ENCODE results near the gene MSMO1. TPM values are rescaled to one million over a fixed set of nuclear protein-coding genes. Genes with fewer than 3 reads are reported as not detected.
A peak's percentile ranks its signal among the peaks of the same experiment; 100 is the strongest.

Gene MSMO1
- polyA plus RNA-seq, 1 of the 3 experiments (the other 2 are of a cell fraction), result 13.2 TPM

- Histone ChIP-seq H3F3A (replicated peaks; ENCODE audit: insufficient read depth) (no peaks in the 10 kb centered on the region), H3K4me3 (ENCODE audit: low read depth in 2 of 2, low read length in 1 of 2) (no peak overlapping the region), H3K27me3 (ENCODE audit: insufficient read depth) (no peaks in the 10 kb centered on the region; the same call in 1 of the 2 replicates), H3K36me3 (replicated peaks in 1 of 2; ENCODE audit: control insufficient read depth in 1 of 2, insufficient read depth in 2 of 2, low read length in 1 of 2) (no peaks in the 10 kb centered on the region), H3K9me2 (no peaks in the 10 kb centered on the region), H3K9me3 (no peaks in the 10 kb centered on the region), H4K20me1 (ENCODE audit: insufficient read depth) (no peaks in the 10 kb centered on the region), H3K4me1 (ENCODE audit: control insufficient read depth in 1 of 2, insufficient read depth in 2 of 2, low read depth in 1 of 2, low read length in 1 of 2) (peaks cover 12 to 25% of the 10 kb centered on the region in 2 experiments; a peak in 3 of 4 replicates), H3K9ac (no peak overlapping the region), H2AFZ (ENCODE audit: low read depth) (no peak overlapping the region), H3K27ac (ENCODE audit: low read depth in 2 of 2, low read length in 1 of 2) (no peak overlapping the region), H3K4me2 (no peak overlapping the region), H3K79me2 (ENCODE audit: insufficient read depth) (no peaks in the 10 kb centered on the region)
- POLR2A ChIA-PET, result interaction anchor here (0.6 kb wide), 1 partner anchor 109 kb away, joined by 3 read pairs; no protein-coding TSS in a partner anchor
- no peak for DNase-seq
- CTCF ChIA-PET, result interaction anchor here (1.1 to 1.2 kb wide), 2 partner anchors 25 to 249 kb away, joined by 3 read pairs; no protein-coding TSS in a partner anchor
- 93% methylated on average over 1 of the region's 1 CpG for WGBS (ENCODE audit: low lambda C conversion rate)
- TF ChIP-seq SMC3 (IDR thresholded peaks at IDR 0.05; ENCODE audit: low read depth, low read length), result no peak
- no peak for TF ChIP-seq TCF12 (IDR thresholded peaks at IDR 0.05)
- TF ChIP-seq SIN3A (IDR thresholded peaks at IDR 0.05; ENCODE audit: borderline replicate concordance, low read depth, low read length), result no peak
- no peak for TF ChIP-seq GABPA (IDR thresholded peaks at IDR 0.05; ENCODE audit: low read depth)
- TF ChIP-seq RCOR1 (IDR thresholded peaks at IDR 0.05; ENCODE audit: low read length), result no peak
- TF ChIP-seq MXI1 (IDR thresholded peaks at IDR 0.05; ENCODE audit: low read depth, low read length), result no peak
- no peak for TF ChIP-seq FOXJ3 (CRISPR knock-in tag; IDR thresholded peaks at IDR 0.05)
- TF ChIP-seq, protein P1, sequence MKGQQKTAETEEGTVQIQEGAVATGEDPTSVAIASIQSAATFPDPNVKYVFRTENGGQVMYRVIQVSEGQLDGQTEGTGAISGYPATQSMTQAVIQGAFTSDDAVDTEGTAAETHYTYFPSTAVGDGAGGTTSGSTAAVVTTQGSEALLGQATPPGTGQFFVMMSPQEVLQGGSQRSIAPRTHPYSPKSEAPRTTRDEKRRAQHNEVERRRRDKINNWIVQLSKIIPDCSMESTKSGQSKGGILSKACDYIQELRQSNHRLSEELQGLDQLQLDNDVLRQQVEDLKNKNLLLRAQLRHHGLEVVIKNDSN (IDR thresholded peaks at IDR 0.05; ENCODE audit: borderline replicate concordance, low read depth), result no peak
- no peak for TF ChIP-seq FOSL2 (IDR thresholded peaks at IDR 0.05; ENCODE audit: borderline replicate concordance, low read depth)
Observed at GRCh38 chr4:165380805-165381204, 53.3 kb downstream of the MSMO1 start.

GRCh38 chr4:165381821-165382373 is 54.4 kb downstream of the MSMO1 start:
- Histone ChIP-seq H3K27me3 (ENCODE audit: insufficient read depth) (no peaks in the 10 kb centered on the region; the same call in 1 of the 2 replicates), H3F3A (replicated peaks; ENCODE audit: insufficient read depth) (no peaks in the 10 kb centered on the region), H3K27ac (ENCODE audit: low read depth in 2 of 2, low read length in 1 of 2) (0 out of 4 replicates have a peak overlapping the region, but pooled peaks of 1 of the 2 experiments have one; percentile 22), H4K20me1 (ENCODE audit: insufficient read depth) (no peaks in the 10 kb centered on the region), H2AFZ (ENCODE audit: low read depth) (no peak overlapping the region), H3K4me3 (ENCODE audit: low read depth in 2 of 2, low read length in 1 of 2) (no peak overlapping the region), H3K9me3 (no peaks in the 10 kb centered on the region), H3K4me1 (ENCODE audit: control insufficient read depth in 1 of 2, insufficient read depth in 2 of 2, low read depth in 1 of 2, low read length in 1 of 2) (peaks cover 12 to 25% of the 10 kb centered on the region in 2 experiments; a peak in 3 of 4 replicates), H3K9ac (no peak overlapping the region), H3K79me2 (ENCODE audit: insufficient read depth) (no peaks in the 10 kb centered on the region), H3K9me2 (no peaks in the 10 kb centered on the region), H3K4me2 (no peak overlapping the region), H3K36me3 (replicated peaks in 1 of 2; ENCODE audit: control insufficient read depth in 1 of 2, insufficient read depth in 2 of 2, low read length in 1 of 2) (no peaks in the 10 kb centered on the region)
- WGBS (ENCODE audit: low lambda C conversion rate), result 39% methylated on average over 3 of the region's 3 CpGs
- ChIA-PET CTCF (interaction anchor here (1.1 to 2.4 kb wide), 3 partner anchors 20 to 26 kb away, joined by 3 to 9 read pairs (median 3); no protein-coding TSS in a partner anchor), POLR2A (no interaction called here)
- DNase-seq, result no peak
- TF ChIP-seq SIN3A (IDR thresholded peaks at IDR 0.05; ENCODE audit: borderline replicate concordance, low read depth, low read length), result no peak
- TF ChIP-seq GATA2 (CRISPR knock-in tag; IDR thresholded peaks at IDR 0.05), result peak; percentile 50; the same call in 1 of the 2 replicates

DNA sequence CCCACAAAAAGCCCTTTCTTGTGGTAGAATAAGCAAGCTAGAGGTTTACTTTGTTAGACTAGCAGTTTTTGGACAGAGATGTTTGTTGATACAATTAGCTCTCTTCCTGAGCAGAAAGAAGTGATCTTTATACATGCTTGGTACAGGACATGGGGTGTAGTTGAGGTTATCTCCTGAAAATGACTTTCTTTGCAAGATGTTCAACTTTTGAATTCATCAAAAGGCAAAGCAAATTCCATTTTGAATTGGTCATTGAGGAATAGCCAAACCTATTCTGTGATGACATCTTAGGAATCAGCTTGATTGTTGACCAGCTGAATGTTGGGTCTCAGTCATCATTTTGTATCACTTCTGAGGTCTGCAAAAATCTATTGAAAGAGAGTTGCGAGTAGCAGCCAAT is 55.2 kb downstream of the MSMO1 start:
- no peaks in the 10 kb centered on the region for H3F3A ChIP-seq (replicated peaks; ENCODE audit: insufficient read depth)
- no peak overlapping the region for H3K4me2 ChIP-seq
- ChIA-PET POLR2A (no interaction called here), CTCF (interaction anchor here (1.2 to 2.4 kb wide), 2 partner anchors 21 to 27 kb away, joined by 3 to 9 read pairs; no protein-coding TSS in a partner anchor)
- H3K9ac ChIP-seq, result no peak overlapping the region
- no peaks in the 10 kb centered on the region for H3K9me3 ChIP-seq
- TF ChIP-seq RFX5 (IDR thresholded peaks at IDR 0.05; ENCODE audit: low read length), result no peak
- no peak for TF ChIP-seq NFIC (IDR thresholded peaks at IDR 0.05; ENCODE audit: borderline replicate concordance)
- no peak for TF ChIP-seq FOSL2 (IDR thresholded peaks at IDR 0.05; ENCODE audit: borderline replicate concordance, low read depth)
- no peak for TF ChIP-seq FOXM1 (IDR thresholded peaks at IDR 0.05; ENCODE audit: low read depth)
- TF ChIP-seq CHD2 (IDR thresholded peaks at IDR 0.05; ENCODE audit: low read length, partially characterized antibody), result no peak
- TF ChIP-seq, protein P2, sequence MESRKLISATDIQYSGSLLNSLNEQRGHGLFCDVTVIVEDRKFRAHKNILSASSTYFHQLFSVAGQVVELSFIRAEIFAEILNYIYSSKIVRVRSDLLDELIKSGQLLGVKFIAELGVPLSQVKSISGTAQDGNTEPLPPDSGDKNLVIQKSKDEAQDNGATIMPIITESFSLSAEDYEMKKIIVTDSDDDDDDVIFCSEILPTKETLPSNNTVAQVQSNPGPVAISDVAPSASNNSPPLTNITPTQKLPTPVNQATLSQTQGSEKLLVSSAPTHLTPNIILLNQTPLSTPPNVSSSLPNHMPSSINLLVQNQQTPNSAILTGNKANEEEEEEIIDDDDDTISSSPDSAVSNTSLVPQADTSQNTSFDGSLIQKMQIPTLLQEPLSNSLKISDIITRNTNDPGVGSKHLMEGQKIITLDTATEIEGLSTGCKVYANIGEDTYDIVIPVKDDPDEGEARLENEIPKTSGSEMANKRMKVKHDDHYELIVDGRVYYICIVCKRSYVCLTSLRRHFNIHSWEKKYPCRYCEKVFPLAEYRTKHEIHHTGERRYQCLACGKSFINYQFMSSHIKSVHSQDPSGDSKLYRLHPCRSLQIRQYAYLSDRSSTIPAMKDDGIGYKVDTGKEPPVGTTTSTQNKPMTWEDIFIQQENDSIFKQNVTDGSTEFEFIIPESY (IDR thresholded peaks at IDR 0.05; ENCODE audit: borderline replicate concordance, low read depth), result no peak
- TF ChIP-seq, protein P1 (IDR thresholded peaks at IDR 0.05; ENCODE audit: borderline replicate concordance, low read depth), result no peak
- no peak for TF ChIP-seq ELF1 (IDR thresholded peaks at IDR 0.05)
- no peak for TF ChIP-seq TEAD4 (IDR thresholded peaks at IDR 0.05; ENCODE audit: borderline replicate concordance, insufficient read depth)
- no peak for TF ChIP-seq RCOR1 (IDR thresholded peaks at IDR 0.05; ENCODE audit: low read length)
- no peak overlapping the region for H2AFZ ChIP-seq (ENCODE audit: low read depth)
- no peaks in the 10 kb centered on the region for H3K79me2 ChIP-seq (ENCODE audit: insufficient read depth)
- H3K9me2 ChIP-seq, result no peaks in the 10 kb centered on the region
- no peaks in the 10 kb centered on the region; the same call in 1 of the 2 replicates for H3K27me3 ChIP-seq (ENCODE audit: insufficient read depth)
- 60% methylated on average over 1 of the region's 1 CpG for whole genome bisulfite sequencing (ENCODE audit: low lambda C conversion rate)
- no peak for DNase-seq
- no peak overlapping the region for H3K4me3 ChIP-seq (ENCODE audit: low read depth in 2 of 2, low read length in 1 of 2)
- peak overlapping the region in 1 of 2 experiments; percentile 16; a peak in 2 of 4 replicates for H3K27ac ChIP-seq (ENCODE audit: low read depth in 2 of 2, low read length in 1 of 2)
- no peaks in the 10 kb centered on the region for H3K36me3 ChIP-seq (replicated peaks in 1 of 2; ENCODE audit: control insufficient read depth in 1 of 2, insufficient read depth in 2 of 2, low read length in 1 of 2)
- H3K4me1 ChIP-seq (ENCODE audit: control insufficient read depth in 1 of 2, insufficient read depth in 2 of 2, low read depth in 1 of 2, low read length in 1 of 2), result peaks cover 12 to 25% of the 10 kb centered on the region in 2 experiments; a peak in 3 of 4 replicates
- no peaks in the 10 kb centered on the region for H4K20me1 ChIP-seq (ENCODE audit: insufficient read depth)

All from SK-N-SH (cell line).